GM18502 (cell line): ENCODE measurements around the gene GCDH.
"Not testable (repeated sequence)": the region's sequence is repeated elsewhere in the genome, so short reads cannot be mapped to it uniquely, and the experiment has no call there.

Experiments used
- ATAC-seq: cut with Tn5 transposase; IDR thresholded peaks from one replicate; pipeline ENCODE4 v1.9.1; 2021; ENCODE audit warnings: mild to moderate bottlenecking; ENCODE audit not compliant: unreplicated experiment, poor library complexity

Gene GCDH

DNA sequence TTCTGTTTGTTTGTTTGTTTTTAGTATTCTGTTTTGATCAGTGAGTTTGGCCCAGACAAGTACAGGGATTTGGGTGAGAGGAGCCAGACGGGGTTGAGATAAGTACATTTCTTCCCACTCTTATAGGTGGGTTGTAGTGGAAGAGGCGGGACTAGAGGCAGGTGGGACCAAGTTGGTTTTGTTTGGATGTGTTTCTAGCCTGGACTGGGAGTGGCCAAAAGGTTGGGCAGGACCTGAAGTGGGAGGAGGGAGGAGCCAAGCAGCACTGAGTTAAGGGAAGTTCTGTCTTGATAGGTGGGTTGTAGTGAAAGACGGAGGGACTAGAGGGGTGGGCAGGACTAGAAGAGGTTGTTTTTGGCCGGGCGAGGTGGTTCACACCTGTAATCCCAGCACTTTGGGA, 18.7 kb upstream of the GCDH start:
- ATAC-seq, result no peak

DNA sequence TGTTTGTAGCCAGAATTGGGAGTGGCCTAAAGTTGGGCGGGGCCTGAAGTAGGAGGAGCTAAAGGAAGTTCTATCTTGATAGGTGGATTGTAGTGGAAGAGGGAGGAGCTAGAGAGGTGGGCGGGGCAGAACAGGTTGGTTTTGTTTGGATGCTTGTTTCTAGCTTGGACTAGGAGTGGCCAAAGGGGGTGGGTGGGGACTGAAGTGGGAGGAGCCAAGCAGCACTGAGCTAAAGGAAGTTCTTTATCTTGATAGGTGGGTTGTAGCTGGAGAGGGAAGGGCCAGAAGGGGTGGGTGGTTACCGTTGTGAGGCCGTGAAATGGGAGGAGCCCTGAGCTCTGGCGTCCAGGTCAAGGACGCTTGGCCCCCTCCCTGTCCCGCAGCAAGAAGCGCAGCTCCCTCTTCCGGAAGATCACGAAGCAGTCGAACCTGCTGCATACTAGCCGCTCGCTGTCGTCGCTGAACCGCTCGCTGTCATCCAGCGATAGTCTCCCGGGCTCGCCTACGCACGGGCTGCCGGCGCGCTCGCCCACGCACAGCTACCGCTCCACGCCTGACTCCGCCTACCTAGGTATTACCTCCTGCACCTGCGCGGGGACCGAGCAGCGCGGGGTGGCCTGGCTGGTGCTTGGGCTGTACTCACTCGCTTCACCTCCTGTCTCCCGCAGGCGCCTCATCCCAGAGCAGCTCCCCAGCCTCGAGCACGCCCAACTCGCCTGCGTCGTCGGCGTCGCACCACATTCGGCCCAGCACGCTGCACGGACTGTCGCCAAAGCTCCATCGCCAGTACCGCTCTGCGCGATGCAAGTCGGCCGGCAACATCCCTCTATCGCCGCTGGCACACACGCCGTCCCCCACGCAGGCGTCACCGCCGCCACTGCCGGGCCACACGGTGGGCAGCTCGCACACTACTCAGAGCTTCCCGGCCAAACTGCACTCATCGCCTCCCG, 17.7 kb upstream of the GCDH start:
- no peak for ATAC-seq

DNA sequence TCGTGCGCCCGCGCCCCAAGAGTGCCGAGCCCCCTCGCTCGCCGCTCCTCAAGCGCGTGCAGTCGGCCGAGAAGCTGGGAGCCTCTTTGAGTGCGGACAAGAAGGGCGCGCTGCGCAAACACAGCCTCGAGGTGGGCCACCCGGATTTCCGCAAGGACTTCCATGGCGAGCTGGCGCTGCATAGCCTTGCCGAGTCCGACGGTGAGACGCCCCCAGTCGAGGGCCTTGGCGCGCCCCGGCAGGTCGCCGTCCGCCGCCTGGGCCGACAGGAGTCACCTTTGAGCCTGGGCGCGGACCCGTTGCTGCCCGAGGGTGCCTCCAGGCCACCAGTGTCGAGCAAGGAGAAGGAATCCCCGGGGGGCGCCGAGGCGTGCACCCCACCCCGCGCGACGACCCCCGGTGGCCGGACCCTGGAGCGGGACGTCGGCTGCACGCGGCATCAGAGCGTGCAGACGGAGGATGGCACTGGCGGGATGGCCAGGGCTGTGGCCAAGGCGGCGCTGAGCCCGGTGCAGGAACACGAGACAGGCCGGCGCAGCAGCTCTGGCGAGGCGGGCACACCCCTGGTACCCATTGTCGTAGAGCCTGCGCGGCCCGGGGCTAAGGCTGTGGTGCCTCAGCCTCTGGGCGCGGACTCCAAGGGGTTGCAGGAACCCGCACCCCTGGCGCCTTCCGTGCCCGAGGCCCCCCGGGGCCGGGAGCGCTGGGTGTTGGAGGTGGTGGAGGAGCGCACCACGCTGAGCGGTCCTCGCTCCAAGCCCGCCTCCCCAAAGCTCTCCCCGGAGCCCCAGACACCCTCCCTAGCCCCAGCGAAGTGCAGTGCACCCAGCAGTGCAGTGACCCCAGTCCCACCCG, 16.8 kb upstream of the GCDH start:
- ATAC-seq, result no peak

DNA sequence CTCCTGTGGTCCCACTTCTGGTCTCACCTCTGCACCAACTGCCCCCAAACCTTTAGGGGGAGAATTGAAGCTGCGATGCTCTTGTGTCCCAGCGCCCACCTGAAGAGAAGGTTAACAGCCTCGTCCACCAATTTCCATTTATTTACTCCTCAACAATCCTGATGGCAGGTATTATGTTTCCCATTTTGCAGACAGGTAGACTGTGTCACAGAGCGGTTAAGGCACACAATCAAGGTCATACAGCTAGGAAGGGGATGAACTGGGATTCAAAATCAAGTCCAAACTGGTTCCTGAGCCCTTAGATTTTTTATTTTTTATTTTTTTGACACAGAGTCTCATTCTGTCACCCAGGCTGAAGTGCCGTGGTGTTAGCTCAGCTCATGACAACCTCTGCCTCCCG, 15.9 kb upstream of the GCDH start:
- no peak for ATAC-seq

DNA sequence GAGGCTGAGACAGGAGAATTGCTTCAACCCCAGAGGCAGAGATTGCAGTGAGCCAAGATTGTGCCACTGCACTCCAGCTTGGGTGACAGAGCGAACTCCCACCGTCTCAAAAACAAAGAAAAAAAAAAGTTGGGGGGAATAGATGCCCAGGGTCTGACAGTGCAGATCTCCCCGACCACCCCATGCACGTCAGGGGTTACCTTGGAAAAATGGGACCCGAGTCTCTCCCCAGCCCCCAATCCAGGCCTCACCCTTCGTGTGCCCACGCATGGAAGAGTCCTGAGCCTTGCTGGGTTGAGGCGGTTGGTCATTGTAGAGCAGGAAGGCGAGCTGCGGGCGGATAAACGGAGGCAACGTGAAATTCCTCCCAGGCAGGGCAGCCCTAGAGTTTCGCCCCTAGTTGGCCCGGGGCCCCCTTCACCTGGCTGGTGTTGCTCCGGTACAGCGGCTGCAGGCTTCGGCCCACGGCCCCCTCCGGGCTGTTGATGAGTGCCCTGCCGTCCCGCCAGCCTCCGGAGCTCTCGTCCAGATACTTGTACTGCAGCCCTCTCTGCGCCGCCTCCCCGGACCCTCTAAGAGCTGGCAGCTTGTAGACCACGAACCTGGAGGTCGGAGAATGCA, 10.3 kb upstream of the GCDH start:
- ATAC-seq, result peak; percentile 21

DNA sequence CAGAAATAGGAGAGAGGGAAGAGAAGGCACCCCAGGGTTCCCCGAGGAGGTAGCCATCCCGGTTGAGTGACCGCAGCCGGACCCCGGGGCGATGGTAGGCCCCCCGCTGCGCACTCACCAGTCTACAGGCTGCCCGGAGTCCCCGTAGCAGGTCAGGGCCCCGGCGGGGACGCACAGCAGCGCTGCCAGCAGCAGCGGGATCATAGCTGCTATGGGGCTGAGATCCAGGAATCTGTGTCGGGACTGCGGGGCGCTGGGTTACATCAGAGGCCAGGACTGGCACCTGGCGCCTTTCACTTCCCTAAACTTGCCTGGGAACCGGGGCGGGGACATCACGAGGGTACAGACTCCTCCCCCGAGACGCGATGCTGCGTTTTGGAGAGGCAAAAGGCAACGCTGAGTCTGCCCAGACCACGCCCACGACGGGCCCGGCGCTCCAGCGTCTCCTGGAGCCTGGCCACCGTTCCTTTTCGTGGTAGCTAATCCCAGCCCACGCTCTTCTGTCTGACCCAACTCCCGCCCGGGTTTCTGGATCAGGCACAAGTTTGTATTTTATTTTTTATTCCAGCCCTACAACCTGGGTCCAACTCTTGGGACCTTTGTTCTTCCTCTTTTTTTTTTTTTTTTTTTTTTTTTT, 9.7 kb upstream of the GCDH start, which contains the start of gene DNASE2:
TSS of gene DNASE2 (minus strand) at position 278 of the 637 bp plus-strand sequence. CDS start at position 204, 74 bp downstream.
- peak; percentile 78 for ATAC-seq

DNA sequence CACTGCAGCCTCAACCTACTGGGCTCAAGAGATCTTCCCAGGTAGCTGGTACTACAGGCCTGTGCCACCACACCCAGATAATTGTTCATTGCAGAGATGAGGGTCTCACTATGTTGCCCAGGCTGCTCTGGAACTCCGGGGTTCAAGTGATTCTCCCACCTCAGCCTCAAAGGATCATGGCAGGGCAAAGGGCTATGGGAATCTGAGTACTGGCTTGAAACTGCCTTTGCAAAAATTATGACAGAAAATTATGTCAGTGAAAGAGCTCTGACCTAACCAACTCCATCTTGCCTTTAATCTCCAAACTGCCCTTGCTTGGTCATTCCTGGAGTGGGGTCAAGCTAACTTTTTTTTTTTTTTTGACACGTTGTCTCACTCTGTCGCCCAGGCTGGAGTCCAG, 8.4 kb upstream of the GCDH start:
- no peak for ATAC-seq

DNA sequence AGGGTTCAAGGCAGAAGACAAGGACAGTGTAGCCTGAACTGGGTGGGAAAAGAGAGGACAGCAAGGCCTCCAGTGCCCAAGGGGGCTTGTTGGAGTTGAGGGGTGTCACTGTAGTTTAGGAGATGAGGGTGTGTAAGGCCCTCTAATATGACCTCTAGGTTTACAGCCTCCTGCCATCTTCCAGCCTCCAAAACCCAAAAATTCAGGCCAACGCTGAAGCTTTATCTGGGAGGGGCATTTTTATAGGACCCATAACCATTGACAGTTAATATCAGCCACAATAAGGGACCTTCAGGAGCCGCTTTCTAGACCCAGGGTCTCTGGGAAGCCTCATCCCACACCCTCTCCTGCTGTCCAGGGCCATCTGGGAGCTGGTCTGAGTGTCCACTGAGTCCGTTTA, 6.8 kb upstream of the GCDH start:
- no peak for ATAC-seq

DNA sequence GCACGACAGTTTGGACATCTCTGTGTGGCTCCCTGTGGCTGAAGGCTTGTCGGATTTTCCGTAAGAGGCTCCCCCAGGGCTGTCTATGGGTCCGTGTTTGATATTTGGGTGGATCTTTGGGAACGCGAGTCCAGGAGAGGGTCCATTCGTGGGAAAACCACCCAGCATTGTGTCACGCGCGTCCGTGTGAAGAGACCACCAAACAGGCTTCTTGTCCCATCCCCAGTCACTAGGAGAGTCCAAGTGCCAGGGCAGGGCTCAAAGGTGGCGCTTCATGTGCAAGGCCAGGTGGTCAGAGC, 6.4 kb upstream of the GCDH start:
- ATAC-seq, result no peak

DNA sequence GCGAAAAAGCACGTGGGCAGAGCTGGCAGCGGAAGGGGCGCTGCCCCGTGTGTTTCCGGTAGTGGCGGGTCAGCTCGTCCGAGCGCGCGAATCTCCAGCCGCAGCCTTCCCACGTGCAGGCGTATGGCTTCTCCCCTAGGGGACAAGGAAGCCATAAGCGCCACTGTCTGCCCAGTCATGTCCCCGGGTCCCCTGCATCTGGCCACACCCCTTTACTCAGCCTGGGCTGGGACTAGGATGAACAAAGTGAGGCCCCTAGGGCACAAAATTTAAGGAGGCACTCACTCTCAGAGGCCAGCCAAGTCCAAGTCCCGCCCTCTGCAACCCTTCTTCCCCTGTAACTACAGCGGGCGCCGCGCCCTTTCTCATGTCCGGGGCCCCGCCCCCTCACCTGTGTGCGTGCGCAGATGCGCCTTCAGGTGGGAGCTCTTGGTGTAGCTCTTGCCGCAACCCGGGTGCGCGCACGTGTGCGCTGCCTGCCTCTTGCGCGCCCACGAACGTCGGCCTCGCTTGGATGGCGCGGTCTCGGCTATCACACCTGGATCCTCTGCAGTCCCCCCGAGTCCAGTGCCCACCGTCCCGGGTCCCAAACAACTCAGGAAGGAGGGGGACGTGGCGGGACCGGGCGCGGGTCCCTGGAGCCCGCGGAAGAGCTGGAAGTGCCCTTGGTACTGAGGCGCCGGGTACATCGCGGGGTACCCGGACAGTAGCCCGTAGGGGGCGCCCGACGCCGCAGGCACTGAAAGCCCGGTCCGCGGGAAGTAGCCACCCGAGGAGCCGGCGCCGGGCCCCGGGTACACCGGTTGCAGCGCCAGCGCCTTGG, 5.8 kb upstream of the GCDH start:
- peak; percentile 34 for ATAC-seq

DNA sequence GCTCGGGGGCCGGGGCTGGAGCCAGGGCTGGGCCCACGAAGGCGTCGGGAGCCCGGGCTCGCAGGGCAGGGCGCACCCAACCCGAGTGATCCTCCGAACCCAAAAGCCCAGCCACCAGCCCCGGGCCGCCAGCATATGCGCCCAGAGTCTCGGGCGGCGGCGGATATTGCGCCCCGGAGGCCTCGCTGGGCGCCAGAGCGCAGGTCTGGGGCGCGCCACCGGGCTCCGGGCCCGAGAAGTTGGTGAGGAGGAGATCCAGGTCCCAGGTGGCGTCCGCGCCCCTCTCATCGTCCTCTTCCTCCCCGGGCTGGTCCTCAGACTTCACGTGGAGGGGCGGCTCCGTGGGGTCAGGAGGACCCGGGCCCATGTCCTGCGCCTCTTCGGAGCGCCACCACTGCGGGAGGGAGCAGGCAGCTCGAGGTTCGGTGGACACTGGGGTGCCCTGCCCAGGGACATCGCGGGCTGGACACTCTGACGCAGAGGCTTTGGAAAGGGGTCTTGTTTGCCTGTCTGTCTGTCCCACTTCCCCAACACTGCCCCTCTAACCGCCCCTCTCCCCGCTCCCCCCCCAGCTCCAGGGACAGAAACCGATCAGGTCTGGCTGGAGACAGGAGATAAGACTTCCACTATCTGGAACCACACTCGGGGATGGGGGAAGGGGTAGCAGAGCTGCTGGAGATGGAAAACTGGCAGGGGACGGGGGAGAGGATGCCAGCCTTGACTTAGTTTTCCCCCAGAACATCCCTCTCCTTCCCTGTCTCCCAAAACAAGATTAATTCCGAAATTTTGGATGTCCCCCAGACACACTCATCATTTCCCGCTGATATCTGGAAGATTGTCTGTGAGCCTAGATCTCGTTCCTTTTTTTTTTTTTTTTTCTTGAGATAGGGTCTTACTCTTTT, 5.0 kb upstream of the GCDH start:
- ATAC-seq, result no peak

DNA sequence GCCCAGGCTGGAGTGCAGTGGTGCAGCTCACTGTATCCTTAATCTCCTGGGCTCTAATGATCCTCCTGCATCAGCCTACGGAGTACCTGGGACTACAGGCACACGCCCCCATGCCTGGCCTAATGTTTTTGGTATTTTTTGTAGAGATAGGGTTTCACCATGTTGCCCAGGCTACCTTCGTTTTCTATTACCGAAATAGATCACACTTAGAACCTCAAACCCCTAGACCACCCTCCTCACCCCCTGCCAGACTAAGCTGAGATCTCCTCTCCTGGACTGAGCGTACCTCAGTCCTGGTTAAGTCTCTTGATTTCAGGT, 4.3 kb upstream of the GCDH start:
- no peak for ATAC-seq

DNA sequence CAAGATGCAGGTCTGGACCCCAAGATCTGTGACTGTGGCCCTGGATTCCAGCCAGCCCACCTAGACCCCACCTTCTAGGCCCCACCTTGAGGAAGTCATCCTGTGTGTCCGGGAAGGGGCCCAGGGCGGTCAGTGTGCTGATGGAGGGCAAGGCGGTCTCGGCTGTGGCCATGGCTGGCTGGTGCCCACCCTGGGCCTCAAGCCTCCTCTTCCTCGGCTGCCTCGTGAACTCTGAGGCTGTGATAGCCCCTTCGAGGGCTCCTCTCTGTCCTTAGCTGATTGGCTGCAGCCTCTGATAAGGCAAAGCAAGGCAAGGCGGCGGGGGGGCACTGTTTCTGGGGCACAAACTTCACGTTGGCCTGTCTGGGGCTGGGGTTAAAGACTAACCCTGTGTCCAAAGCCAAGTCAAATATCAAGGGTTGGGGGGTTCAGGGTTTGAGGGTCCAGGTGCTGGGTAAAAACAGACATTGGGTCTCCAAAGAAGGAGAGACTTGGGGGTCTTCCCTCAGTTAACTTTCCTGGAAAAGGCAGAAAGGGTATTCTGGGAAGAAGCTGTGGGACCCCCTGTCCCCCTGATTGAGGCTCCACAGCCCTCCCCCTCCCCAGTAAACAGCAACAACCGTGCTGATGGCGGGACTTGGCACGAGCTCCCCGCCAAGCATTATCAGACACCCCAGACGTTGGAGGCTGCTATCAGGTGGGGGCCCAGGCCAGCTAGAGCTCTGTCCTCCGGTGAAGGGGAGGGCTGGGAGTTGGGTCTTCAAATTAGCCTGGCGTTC, 3.8 kb upstream of the GCDH start, which contains the start of gene KLF1:
TSS of gene KLF1 (minus strand) at position 233 of the 779 bp plus-strand sequence. CDS start at position 172, 61 bp downstream.
- no peak for ATAC-seq

DNA sequence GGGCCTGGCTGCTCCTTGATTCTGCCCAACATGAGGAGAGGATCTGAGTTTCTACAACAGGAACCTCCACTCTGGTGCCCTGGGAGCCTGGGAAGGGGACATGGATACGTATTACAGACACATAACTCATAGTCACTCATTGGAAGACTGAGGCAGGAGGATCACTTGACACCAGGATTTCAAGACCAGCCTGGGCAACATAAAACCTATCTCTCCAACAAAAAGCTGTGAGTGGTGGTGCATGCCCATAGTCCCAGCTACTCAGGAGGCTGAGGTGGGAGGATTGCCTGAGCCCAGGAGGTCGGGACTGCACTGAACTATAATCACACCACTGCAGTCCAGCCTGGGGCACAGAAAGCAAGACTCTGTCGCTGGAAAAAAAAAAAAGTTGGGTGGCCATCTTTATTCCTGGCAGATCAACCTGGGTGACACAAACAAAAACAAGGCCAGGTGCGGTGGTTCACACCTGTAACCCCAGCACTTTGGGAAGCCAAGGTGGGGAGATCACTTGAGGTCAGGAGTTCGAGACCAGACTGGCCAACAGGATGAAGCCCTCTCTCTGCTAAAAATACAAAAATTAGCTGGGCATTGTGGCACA, 2.9 kb upstream of the GCDH start:
- ATAC-seq, result no peak

DNA sequence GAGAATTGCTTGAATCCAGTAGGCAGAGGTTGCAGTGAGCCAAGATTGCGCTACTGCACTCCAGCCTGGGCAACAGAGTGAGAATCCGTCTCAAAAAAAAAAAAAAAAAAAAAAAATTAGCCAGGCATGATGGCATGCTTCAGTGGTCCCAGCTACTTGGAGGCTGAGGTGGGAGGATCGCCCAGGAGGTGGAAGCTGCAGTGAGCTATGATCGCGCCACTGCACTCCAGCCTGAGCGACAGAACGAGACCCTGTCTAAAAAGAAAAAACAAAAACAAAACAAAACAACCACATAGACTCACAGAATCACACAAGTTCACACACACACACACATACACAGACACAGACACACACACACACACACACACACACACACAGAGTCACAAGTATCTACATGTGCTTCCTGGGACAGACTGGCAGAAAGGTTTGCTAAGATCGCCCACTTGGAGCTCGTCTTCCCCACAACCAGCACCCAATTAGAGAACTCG, 617 bp upstream of the GCDH start:
- ATAC-seq, result not testable (repeated sequence)

DNA sequence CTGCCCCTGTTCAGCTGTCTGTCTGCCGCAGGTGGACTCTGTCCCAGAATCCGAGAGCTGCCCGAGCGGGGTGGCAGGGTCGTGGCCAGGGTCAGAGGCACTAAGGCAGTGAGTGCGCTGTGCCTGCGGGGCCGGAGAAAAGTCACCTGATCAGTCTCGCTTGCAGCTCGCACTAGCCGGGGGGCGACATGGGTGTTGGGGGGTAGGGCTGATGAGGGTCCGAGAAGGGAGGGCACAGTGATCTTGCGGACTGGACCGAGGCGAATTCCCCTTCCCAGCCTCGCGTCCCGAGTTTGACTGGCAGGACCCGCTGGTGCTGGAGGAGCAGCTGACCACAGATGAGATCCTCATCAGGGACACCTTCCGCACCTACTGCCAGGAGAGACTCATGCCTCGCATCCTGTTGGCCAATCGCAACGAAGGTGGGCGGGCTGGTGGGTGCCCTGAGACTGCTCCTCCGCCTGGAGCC, 627 bp downstream of the GCDH start:
- ATAC-seq, result no peak

DNA sequence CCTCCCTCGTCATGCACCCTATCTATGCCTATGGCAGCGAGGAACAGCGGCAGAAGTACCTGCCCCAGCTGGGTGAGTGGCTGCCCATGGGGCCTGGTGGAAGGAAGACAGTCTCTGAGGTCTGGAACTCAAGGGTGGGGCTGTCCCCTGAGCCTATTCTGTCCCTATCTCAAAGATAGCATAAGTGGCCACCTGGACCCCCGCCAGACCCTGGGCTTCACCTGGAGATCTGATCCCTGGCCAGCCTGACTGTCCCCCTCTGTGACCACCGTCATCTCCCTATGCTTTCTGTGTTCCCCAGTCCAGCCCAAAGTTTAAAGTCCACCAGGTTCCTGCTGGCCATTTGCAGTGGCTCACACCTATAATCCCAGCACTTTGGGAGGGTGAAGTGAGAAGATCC, 2.6 kb downstream of the GCDH start:
- ATAC-seq, result no peak
